HEK293T (cell line): ENCODE data around the gene MSX1.

Source experiments
- CTCF ChIA-PET: fragments of 350-600 bp; formaldehyde crosslinking; extraction: SDS; loops from one replicate; lab custom pipeline; 2021; ENCODE audit warnings: antibody characterized with exemption, inconsistent platforms; lab: Yijun Ruan, JAX
- POLR2A ChIA-PET: fragments of 350-600 bp; formaldehyde crosslinking; extraction: SDS; loops from one replicate; lab custom pipeline; 2020; ENCODE audit warnings: antibody characterized with exemption, inconsistent platforms; lab: Yijun Ruan, JAX
- DNase-seq: peaks from one replicate; pipeline ENCODE4 v3.0.0; 2012; ENCODE audit warnings: mixed read lengths; ENCODE audit errors: extremely low spot score
- ARNT ChIP-seq: fragments of 450-650 bp; IDR thresholded peaks from 2 replicates; pipeline ENCODE4 v1.6.1; 2017; ENCODE audit warnings: mild to moderate bottlenecking
- BHLHE40 ChIP-seq: fragments of 450-650 bp; IDR thresholded peaks from 2 replicates; pipeline ENCODE4 v1.6.1; 2016; ENCODE audit warnings: mild to moderate bottlenecking, moderate library complexity, borderline replicate concordance
- CTBP1 ChIP-seq: fragments of 450-650 bp; IDR thresholded peaks from 2 replicates; pipeline ENCODE4 v1.6.1; 2016; ENCODE audit warnings: borderline replicate concordance
- ELF4 ChIP-seq: fragments of 450-650 bp; IDR thresholded peaks from 2 replicates; pipeline ENCODE4 v1.6.1; 2017; ENCODE audit warnings: antibody characterized with exemption
- FOXA1 ChIP-seq: fragments of 450-650 bp; IDR thresholded peaks from 2 replicates; pipeline ENCODE4 v1.6.1; 2016; ENCODE audit warnings: mild to moderate bottlenecking
- FOXK2 ChIP-seq: fragments of 450-650 bp; IDR thresholded peaks from 2 replicates; pipeline ENCODE4 v1.6.1; 2016; ENCODE audit warnings: mild to moderate bottlenecking
- FOXM1 ChIP-seq: fragments of 450-650 bp; IDR thresholded peaks from 2 replicates; pipeline ENCODE4 v1.6.1; 2017; ENCODE audit warnings: mild to moderate bottlenecking, borderline replicate concordance
- HDGF ChIP-seq: fragments of 450-650 bp; IDR thresholded peaks from 2 replicates; pipeline ENCODE4 v1.6.1; 2017; ENCODE audit warnings: antibody characterized with exemption, borderline replicate concordance
- L3MBTL2 ChIP-seq: fragments of 450-650 bp; conservative IDR thresholded peaks from 2 replicates; pipeline ENCODE4 v1.6.1; 2016; ENCODE audit warnings: mild to moderate bottlenecking
- LEF1 ChIP-seq: fragments of 450-650 bp; IDR thresholded peaks from 2 replicates; pipeline ENCODE4 v1.6.1; 2017; ENCODE audit warnings: mild to moderate bottlenecking, borderline replicate concordance
- NFRKB ChIP-seq: fragments of 450-650 bp; IDR thresholded peaks from 2 replicates; pipeline ENCODE4 v1.6.1; 2016; ENCODE audit warnings: mild to moderate bottlenecking, moderate library complexity
- PKNOX1 ChIP-seq: fragments of 450-650 bp; IDR thresholded peaks from 2 replicates; pipeline ENCODE4 v1.6.1; 2016
- SP1 ChIP-seq: fragments of 450-650 bp; IDR thresholded peaks from 2 replicates; pipeline ENCODE4 v1.6.1; 2017
- SUZ12 ChIP-seq: fragments of 450-650 bp; IDR thresholded peaks from 2 replicates; pipeline ENCODE4 v1.6.1; 2016; ENCODE audit warnings: mild to moderate bottlenecking
- TARDBP ChIP-seq: fragments of 450-650 bp; IDR thresholded peaks from 2 replicates; pipeline ENCODE4 v1.6.1; 2016
- ZNF384 ChIP-seq: fragments of 450-650 bp; IDR thresholded peaks from 2 replicates; pipeline ENCODE4 v1.6.1; 2016

The MSX1 gene

DNA sequence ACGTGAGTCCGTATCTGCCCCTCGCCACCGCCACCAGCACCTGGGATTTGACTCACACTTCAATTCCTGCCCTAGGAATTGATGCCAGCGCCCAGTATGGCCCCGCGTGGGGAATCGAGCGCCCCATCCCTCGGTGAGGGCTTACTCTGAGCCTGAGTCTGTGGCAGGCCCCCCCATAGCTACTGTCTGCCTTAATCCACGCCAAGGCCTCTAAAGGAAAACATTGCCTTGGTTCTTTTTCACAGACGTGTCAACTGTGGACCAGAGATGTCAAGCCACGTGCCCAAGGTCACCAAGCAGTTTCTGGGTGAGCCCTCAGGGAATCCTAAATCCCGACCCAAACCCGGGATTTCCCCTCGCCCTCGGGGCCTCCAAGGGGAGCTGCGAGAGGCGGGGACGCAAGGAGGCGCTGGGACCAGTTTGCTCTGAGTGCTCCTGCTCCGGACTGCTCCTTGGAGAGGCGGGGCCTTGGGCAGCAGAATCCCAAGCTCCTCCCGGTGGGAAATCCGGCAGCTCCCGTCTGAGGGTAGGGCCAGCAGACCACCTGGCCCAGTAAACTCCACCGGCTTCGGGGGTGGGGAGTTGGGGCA lies 12.9 kb downstream of the MSX1 start:
- ChIA-PET CTCF (no interaction called here), POLR2A (no interaction called here)

DNA sequence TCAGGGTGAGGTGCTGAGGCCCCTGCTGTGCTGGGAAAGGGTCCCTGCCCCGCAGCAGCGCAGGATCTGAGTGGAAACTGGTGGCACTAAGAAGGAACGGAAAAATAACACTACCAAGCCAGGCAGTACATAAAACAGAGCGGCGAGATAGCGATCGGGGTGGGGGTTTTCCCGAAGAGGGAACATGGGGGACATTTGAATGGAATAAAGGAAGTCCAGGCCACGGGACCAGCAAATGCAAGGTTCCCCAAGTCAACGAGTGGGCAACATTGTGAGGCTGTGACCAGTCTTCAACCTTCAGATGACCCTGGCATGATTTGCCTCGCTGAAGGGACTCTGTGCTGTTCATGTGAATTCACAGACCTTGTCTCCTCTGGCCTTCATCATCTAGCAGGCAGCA lies 13.7 kb downstream of the MSX1 start:
- TF ChIP-seq CTBP1 (no peak), FOXM1 (no peak)
- CTCF ChIA-PET, result no interaction called here
- no peak for DNase-seq
- POLR2A ChIA-PET, result no interaction called here

More for the DNA sequence above, 12.9 kb downstream of the MSX1 start:
- TF ChIP-seq BHLHE40 (no peak), SUZ12 (no peak), PKNOX1 (no peak), SP1 (no peak), CTBP1 (no peak), FOXK2 (no peak), LEF1 (no peak), FOXM1 (no peak), FOXA1 (no peak), ARNT (no peak)
- no peak for DNase-seq

GRCh38 chr4:4874254-4874653 lies 14.8 kb downstream of the MSX1 start:
- DNase-seq, result no peak
- ChIA-PET CTCF (no interaction called here), POLR2A (no interaction called here)
- TF ChIP-seq FOXK2 (no peak), PKNOX1 (no peak), BHLHE40 (no peak), HDGF (no peak), LEF1 (no peak), FOXA1 (no peak), SUZ12 (no peak), ARNT (no peak), ZNF384 (no peak), ELF4 (no peak)

DNA sequence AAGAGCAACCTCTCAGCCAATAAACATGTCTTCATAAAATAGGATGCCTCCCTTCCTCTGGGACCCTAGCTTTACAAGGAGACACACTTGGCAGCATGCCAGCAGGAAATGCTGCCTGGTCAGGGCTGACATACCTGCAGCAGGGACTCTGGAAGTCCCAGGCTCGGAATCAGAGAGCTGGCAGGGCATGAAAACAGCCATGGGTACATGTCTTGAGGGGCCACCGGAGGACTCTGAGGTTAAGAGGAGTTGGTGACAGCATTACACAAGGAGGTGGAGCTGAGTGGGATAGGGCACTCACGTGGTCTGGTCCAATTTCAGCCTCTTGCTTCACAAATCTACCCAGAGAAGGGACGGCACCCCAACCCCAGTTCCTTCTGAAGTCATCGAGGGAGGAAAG lies 15.7 kb downstream of the MSX1 start:
- CTCF ChIA-PET, result no interaction called here
- TF ChIP-seq ZNF384 (no peak), BHLHE40 (no peak), NFRKB (no peak), LEF1 (no peak), ARNT (no peak), TARDBP (no peak), FOXM1 (no peak), ELF4 (no peak), FOXA1 (no peak), PKNOX1 (no peak), L3MBTL2 (no peak)
- POLR2A ChIA-PET, result interaction anchor here (1.2 to 1.3 kb wide), 2 partner anchors 11 to 15 kb away, joined by 3 to 8 read pairs; partner anchors contain the start of gene MSX1
- DNase-seq, result no peak

- no peak for DNase-seq
- TF ChIP-seq NFRKB (no peak), PKNOX1 (no peak), ZNF384 (no peak), ARNT (no peak), FOXK2 (no peak), CTBP1 (no peak), HDGF (no peak)
- ChIA-PET POLR2A (interaction anchor here (1.2 to 1.3 kb wide), 2 partner anchors 11 to 16 kb away, joined by 3 to 8 read pairs; partner anchors contain the start of gene MSX1), CTCF (no interaction called here)
These were observed 16.1 kb downstream of the MSX1 start for GRCh38 chr4:4875611-4876010.

DNA sequence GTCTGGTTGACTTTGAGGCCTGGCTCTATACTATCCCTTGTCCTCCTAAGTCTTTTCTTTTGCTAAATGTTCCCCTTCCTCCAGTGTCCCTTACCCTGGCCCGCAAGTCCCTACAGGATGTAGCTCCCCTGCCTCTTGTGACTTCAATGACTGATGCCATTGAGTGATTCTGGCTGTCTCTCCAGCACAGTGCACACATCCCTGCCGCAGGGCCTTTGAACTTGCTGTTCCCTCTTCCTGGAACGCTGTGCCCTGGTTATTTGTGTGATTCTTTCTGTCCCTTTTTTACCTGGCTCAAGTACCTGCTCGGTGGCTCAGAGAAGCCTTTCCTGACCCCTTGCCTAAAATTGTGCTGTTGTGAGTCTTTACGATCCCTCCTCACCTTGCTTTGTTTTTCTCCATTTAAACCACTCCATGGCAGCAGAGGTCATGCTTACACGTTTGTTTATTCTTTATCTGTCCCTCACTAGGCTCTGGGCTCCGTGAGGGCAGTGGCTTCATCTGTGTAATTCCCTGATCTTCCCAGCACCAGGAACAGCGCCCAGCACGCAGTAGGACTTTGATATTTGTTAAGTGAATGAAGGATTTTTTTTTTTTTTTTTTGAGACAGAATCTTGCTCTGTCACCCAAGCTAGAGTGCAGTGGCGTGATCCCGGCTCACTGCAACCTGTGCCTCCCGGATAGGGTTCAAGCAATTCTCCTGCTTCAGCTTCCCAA lies 17.6 kb downstream of the MSX1 start:
- ChIA-PET CTCF (interaction anchor here (0.6 kb wide), 1 partner anchor 32 kb away, joined by 3 read pairs; no protein-coding TSS in a partner anchor), POLR2A (no interaction called here)
- no peak for TF ChIP-seq HDGF
- no peak for TF ChIP-seq SP1
- no peak for TF ChIP-seq ARNT
- TF ChIP-seq FOXA1, result no peak
- no peak for TF ChIP-seq LEF1
- TF ChIP-seq NFRKB, result no peak
- no peak for DNase-seq
